ENCODE results near the gene OOSP4A.

OOSP4A gene

DNA sequence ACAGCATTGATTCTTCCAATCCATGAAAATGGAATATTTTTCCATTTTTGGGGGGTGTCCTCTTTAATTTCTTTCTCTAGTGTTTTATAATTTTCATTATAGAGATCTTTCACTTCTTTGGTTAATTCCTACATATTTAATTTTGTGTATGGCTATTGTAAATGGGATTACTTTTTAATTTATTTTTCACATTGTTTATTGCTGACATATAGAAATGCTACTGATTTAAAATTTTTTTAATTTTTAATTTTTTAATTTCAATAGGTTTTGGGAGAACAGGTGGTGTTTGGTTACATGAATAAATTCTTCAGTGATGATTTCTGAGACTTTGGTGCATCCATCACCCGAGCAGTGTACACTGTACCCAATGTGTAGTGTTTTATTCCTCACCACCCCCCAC lies 26.6 kb downstream of the OOSP4A start:
- TF ChIP-seq, protein P1, sequence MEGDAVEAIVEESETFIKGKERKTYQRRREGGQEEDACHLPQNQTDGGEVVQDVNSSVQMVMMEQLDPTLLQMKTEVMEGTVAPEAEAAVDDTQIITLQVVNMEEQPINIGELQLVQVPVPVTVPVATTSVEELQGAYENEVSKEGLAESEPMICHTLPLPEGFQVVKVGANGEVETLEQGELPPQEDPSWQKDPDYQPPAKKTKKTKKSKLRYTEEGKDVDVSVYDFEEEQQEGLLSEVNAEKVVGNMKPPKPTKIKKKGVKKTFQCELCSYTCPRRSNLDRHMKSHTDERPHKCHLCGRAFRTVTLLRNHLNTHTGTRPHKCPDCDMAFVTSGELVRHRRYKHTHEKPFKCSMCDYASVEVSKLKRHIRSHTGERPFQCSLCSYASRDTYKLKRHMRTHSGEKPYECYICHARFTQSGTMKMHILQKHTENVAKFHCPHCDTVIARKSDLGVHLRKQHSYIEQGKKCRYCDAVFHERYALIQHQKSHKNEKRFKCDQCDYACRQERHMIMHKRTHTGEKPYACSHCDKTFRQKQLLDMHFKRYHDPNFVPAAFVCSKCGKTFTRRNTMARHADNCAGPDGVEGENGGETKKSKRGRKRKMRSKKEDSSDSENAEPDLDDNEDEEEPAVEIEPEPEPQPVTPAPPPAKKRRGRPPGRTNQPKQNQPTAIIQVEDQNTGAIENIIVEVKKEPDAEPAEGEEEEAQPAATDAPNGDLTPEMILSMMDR (IDR thresholded peaks at IDR 0.05; ENCODE audit: insufficient read depth, low read length, missing control alignments), result no peak
- ChIA-PET CTCF (no interaction called here), POLR2A (no interaction called here)
- H3K4me3 ChIP-seq (ENCODE audit: low read depth, low read length), result no peak overlapping the region
- no peak for DNase-seq (ENCODE audit: low read depth, low spot score)

GRCh38 chr11:59992425-59992824 lies 28.6 kb downstream of the OOSP4A start:
- ChIA-PET CTCF (no interaction called here), POLR2A (no interaction called here)
- no peak overlapping the region for H3K4me3 ChIP-seq (ENCODE audit: low read depth, low read length)
- DNase-seq (ENCODE audit: low read depth, low spot score), result no peak
- TF ChIP-seq, protein P1 (IDR thresholded peaks at IDR 0.05; ENCODE audit: insufficient read depth, low read length, missing control alignments), result no peak

DNA sequence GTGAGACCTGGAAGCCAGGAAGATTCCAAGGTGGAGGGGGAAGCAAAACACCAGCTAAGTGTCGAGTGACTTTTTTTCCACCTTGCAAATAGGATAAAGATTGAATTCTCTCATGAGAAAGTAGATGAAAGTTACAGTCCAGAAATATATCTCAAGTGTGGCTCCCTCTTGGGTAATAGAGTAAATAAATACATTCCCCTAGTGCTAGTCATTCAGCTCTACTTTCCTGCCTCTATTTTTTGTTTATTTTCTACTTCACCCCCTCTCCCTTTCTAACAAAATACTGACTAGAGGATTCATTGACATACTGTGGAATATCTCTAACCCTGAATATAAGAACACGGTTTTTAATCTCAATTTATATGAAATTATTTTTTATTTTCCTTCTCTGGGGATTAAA lies 34.0 kb downstream of the OOSP4A start:
- TF ChIP-seq, protein P1 (IDR thresholded peaks at IDR 0.05; ENCODE audit: insufficient read depth, low read length, missing control alignments), result no peak
- no peak overlapping the region for H3K4me3 ChIP-seq (ENCODE audit: low read depth, low read length)
- POLR2A ChIA-PET, result no interaction called here
- DNase-seq (ENCODE audit: low read depth, low spot score), result no peak
- CTCF ChIA-PET, result no interaction called here

- DNase-seq (ENCODE audit: low read depth, low spot score), result no peak
- H3K4me3 ChIP-seq (ENCODE audit: low read depth, low read length), result no peak overlapping the region
- TF ChIP-seq, protein P1 (IDR thresholded peaks at IDR 0.05; ENCODE audit: insufficient read depth, low read length, missing control alignments), result no peak
- ChIA-PET CTCF (interaction anchor here (0.7 kb wide), 1 partner anchor 777 kb away, joined by 3 read pairs; no protein-coding TSS in a partner anchor), POLR2A (no interaction called here)
Observed at GRCh38 chr11:59999691-60000090, 35.9 kb downstream of the OOSP4A start.

GRCh38 chr11:60003729-60004128 lies 39.9 kb downstream of the OOSP4A start:
- ChIA-PET POLR2A (no interaction called here), CTCF (interaction anchor here (1.3 kb wide), 1 partner anchor 21 kb away, joined by 3 read pairs; no protein-coding TSS in a partner anchor)
- no peak for DNase-seq (ENCODE audit: low read depth, low spot score)
- TF ChIP-seq, protein P1 (IDR thresholded peaks at IDR 0.05; ENCODE audit: insufficient read depth, low read length, missing control alignments), result no peak
- H3K4me3 ChIP-seq (ENCODE audit: low read depth, low read length), result no peak overlapping the region

DNA sequence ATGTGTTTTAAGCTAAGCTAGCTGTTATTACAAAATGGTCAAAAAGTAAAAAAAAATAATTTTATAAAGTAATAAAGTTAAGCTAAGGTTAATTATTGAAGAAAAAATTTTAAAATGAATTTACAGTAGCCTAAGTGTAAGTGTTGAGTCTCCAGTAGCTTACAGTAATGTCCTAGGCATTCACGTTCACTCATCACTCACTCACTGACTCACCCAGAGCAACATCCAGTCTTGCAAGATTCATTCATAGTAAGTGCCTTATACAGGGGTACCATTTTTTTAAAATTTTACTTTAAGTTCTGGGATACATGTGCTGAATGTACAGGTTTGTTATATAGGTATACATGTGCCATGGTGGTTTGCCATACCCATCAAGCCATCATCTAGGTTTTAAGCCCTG lies 41.5 kb downstream of the OOSP4A start:
- ChIA-PET POLR2A (no interaction called here), CTCF (no interaction called here)
- TF ChIP-seq, protein P1 (IDR thresholded peaks at IDR 0.05; ENCODE audit: insufficient read depth, low read length, missing control alignments), result no peak
- DNase-seq (ENCODE audit: low read depth, low spot score), result no peak
- no peak overlapping the region for H3K4me3 ChIP-seq (ENCODE audit: low read depth, low read length)
